Hypothalamus (tissue), 51 donors: Measurements from ENCODE around the gene FRMD4A.

ENCODE experiments used
- DNase-seq, 51 donors: peaks; one replicate each; lab custom pipeline; 2025; lab: John Stamatoyannopoulos, UW

The FRMD4A gene

GRCh38 chr10:14024329-14025202, 306.2 kb downstream of the FRMD4A start:
- DNase-seq, result peak in 8 of 51 donors; percentile 8 to 45 (median 30)

- no peak for DNase-seq
Measured at GRCh38 chr10:14023673-14024328, 306.9 kb downstream of the FRMD4A start.

GRCh38 chr10:14022954-14023672, 307.6 kb downstream of the FRMD4A start:
- DNase-seq, result peak in 1 of 51 donors; percentile 20

GRCh38 chr10:14022052-14022451, 308.7 kb downstream of the FRMD4A start:
- DNase-seq, result no peak

GRCh38 chr10:14020037-14020664, 310.6 kb downstream of the FRMD4A start:
- DNase-seq, result no peak

- no peak for DNase-seq
Measured at GRCh38 chr10:14017467-14017866, 313.3 kb downstream of the FRMD4A start.

GRCh38 chr10:14016931-14017333, 313.8 kb downstream of the FRMD4A start:
- DNase-seq, result no peak

- DNase-seq, result peak in 7 of 51 donors; percentile 18 to 48 (median 28)
Measured at GRCh38 chr10:14016011-14016536, 314.6 kb downstream of the FRMD4A start.

GRCh38 chr10:14014423-14014822, 316.3 kb downstream of the FRMD4A start:
- DNase-seq, result no peak

GRCh38 chr10:14010769-14011574, 319.8 kb downstream of the FRMD4A start:
- no peak for DNase-seq

GRCh38 chr10:14010101-14010558, 320.6 kb downstream of the FRMD4A start:
- DNase-seq, result no peak

GRCh38 chr10:14009371-14010100, 321.2 kb downstream of the FRMD4A start:
- no peak for DNase-seq

GRCh38 chr10:14008740-14009080, 322.0 kb downstream of the FRMD4A start:
- no peak for DNase-seq

- no peak for DNase-seq
Measured at GRCh38 chr10:14004536-14004935, 326.2 kb downstream of the FRMD4A start.

- no peak for DNase-seq
Measured at GRCh38 chr10:14003517-14004184, 327.1 kb downstream of the FRMD4A start.

- peak in 1 of 51 donors; percentile 14 for DNase-seq
Measured at GRCh38 chr10:14001298-14002040, 329.3 kb downstream of the FRMD4A start.

GRCh38 chr10:13998163-13998835, 332.4 kb downstream of the FRMD4A start:
- DNase-seq, result no peak
